Fibroblast of pulmonary artery (primary cell): ENCODE results near the gene PARD3.

Source experiments
- DNase-seq: peaks from one replicate; pipeline ENCODE4 v3.0.0-alpha.2; 2010; ENCODE audit warnings: low read depth
- H3K4me3 ChIP-seq: replicated peaks from 2 replicates; pipeline ENCODE4 v1.5.1; 2011; ENCODE audit warnings: low read depth, mild to moderate bottlenecking, control low read depth, low read length, moderate library complexity
- CTCF ChIP-seq: IDR thresholded peaks from 2 replicates; pipeline ENCODE4 v1.5.1; 2011; ENCODE audit warnings: mild to moderate bottlenecking, control low read depth, low read length, inconsistent platforms; ENCODE audit errors: missing control alignments

The PARD3 gene

GRCh38 chr10:34319197-34319846, 495.8 kb downstream of the PARD3 start:
- no peak for TF ChIP-seq CTCF
- DNase-seq = peak; percentile 89
- no peak overlapping the region for H3K4me3 ChIP-seq

GRCh38 chr10:34316154-34316553, 498.9 kb downstream of the PARD3 start:
- no peak for DNase-seq
- TF ChIP-seq CTCF = no peak
- no peak overlapping the region for H3K4me3 ChIP-seq

- TF ChIP-seq CTCF = no peak
- H3K4me3 ChIP-seq = no peak overlapping the region
- no peak for DNase-seq
Observed at GRCh38 chr10:34314457-34314856, 500.6 kb downstream of the PARD3 start.

- no peak for TF ChIP-seq CTCF
- H3K4me3 ChIP-seq = no peak overlapping the region
- no peak for DNase-seq
Observed at GRCh38 chr10:34313888-34314287, 501.2 kb downstream of the PARD3 start.

GRCh38 chr10:34313353-34313752, 501.7 kb downstream of the PARD3 start:
- TF ChIP-seq CTCF = no peak
- DNase-seq = no peak
- H3K4me3 ChIP-seq = no peak overlapping the region

- no peak overlapping the region for H3K4me3 ChIP-seq
- no peak for TF ChIP-seq CTCF
- no peak for DNase-seq
Observed at GRCh38 chr10:34311679-34312078, 503.4 kb downstream of the PARD3 start.

GRCh38 chr10:34310234-34310633, 504.9 kb downstream of the PARD3 start:
- TF ChIP-seq CTCF = no peak
- no peak overlapping the region for H3K4me3 ChIP-seq
- no peak for DNase-seq
